Activated naive CD4-positive, alpha-beta T cell treated with anti-CD3 and anti-CD28 coated beads, Interleukin-2, amount 50 U/mL, for 16 hours (primary cell): ENCODE data around the gene REV1.

Experiments
- DNase-seq: peaks from one replicate; pipeline ENCODE4 v3.0.0-alpha.2; 2020

The REV1 gene

DNA sequence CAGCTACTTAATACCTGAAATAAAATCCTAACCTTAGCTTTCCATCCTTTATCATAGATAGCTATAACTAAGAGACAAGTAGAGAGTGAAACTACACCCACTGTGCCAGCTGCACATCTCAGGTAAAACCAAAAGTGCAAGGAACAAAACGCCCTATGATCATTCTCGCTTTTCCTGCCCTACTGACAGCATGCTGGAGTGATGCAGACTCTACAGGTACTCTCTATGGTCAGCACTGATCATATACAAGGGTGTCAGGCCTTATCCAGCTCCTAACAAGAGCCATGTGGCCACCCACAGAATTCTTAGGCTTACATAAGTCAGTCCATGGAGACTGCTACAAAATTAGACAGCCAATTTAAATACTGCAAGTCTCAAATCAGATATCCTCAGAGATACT is 45.6 kb downstream of the REV1 start:
- no peak for DNase-seq

DNA sequence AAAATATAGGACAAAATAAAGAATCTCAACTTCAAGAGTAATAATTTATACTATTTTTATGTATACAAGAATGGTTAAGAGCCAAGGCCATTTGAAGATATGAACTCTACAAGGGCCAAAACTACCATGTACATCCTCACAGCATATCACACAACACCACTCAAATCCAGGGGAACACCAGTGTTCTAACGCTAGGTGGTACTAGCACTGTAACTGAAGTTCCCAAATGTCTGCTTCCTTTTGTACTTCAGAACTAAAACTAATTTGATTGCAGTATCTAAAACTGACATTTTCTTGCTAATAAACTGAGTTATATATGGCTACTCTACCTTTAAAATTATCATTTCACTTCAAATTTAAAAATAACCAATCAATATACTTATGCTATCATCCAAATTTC is 47.0 kb downstream of the REV1 start:
- DNase-seq = no peak

DNA sequence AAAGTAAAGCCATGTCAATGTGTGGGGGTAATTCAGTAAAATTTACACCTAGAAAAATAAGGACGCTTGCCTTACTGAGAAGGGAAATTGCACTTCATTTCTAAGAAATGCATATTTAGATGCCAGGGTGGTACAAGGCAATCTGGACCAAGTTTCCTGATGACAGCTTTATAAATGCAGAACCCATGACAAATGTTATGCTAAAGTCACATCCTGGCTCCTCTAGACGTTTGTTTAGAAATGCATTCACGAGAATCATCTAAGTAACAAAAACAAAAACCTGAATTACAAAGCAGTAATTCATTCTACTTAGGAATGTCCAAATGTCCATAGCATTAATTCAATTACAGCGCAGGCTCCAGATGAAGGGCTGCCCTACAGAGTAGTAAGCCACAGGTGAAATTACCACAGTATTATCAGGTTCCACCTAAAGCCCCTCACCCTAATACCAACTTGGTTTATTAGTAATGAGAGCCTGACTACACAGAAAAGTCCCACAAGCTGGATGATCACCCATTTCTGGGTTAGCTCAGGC is 49.8 kb downstream of the REV1 start:
- DNase-seq = no peak

- DNase-seq = no peak
These were observed 52.9 kb downstream of the REV1 start for GRCh38 chr2:99436874-99437273.

DNA sequence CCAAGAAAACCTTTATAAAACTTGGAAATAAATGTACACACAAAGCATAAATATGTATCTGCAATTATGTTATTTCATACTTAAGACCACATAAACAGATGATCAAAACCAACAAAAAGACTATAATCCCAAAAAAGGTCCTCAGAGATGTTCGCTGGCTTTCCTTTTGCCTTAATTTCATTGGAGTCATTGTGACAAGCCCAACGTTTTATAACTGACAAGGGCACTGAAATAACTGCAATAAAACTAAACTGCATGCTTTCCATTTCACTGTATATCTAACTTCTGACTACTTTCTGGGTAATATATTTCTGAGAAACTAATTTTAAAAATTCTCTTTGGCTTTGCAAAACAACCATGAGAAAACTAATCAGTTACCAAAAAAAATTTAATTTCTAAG is 56.5 kb downstream of the REV1 start:
- no peak for DNase-seq

GRCh38 chr2:99431587-99432275 is 58.1 kb downstream of the REV1 start:
- no peak for DNase-seq

- DNase-seq = no peak
These were observed 59.1 kb downstream of the REV1 start for GRCh38 chr2:99430614-99431291.

DNA sequence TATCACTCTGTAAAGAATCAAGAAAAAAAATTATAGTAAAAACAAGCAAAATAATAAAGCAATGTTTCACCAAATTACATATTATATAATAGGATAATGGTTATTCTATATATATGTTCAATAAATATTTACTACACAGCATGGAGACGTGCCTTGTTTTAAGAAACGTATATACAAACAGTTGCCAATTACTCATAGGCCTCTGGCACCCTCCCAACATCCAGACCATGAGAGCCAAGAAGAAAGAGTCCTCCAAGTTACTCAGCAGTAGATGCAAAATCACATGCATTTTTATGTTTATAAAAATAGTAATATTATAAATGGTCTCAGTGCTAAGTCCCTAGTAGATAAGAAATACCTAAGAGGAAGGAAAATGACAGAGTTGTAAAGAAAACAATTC is 64.8 kb downstream of the REV1 start:
- no peak for DNase-seq

GRCh38 chr2:99424371-99424770 is 65.4 kb downstream of the REV1 start:
- DNase-seq = no peak

- no peak for DNase-seq
These were observed 67.2 kb downstream of the REV1 start for GRCh38 chr2:99422599-99422998.

DNA sequence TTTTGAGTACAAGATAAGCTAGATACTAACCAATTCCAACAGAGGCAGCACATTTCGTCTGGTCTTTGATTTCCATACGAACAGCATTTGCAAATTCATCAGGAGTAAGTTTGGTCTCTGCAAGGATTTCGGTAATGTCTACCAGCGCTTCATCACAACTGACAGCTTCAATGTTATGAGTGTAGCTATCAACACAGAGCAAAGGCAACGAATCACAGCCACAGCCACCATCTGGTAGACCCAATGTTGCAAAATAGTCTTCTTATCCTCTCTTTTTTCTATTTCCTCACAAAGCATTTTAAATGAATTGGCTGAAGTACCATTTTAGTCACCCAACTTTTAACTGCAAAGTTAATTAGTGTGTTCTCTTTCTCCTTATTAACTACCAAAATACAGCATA is 68.3 kb downstream of the REV1 start:
- DNase-seq = no peak

- no peak for DNase-seq
These were observed 69.0 kb downstream of the REV1 start for GRCh38 chr2:99420751-99421299.

- no peak for DNase-seq
These were observed 69.8 kb downstream of the REV1 start for GRCh38 chr2:99420031-99420430.

GRCh38 chr2:99417396-99417795 is 72.4 kb downstream of the REV1 start:
- DNase-seq = no peak

GRCh38 chr2:99414566-99414965 is 75.3 kb downstream of the REV1 start:
- no peak for DNase-seq

- no peak for DNase-seq
These were observed 79.5 kb downstream of the REV1 start for GRCh38 chr2:99410276-99410675.

DNA sequence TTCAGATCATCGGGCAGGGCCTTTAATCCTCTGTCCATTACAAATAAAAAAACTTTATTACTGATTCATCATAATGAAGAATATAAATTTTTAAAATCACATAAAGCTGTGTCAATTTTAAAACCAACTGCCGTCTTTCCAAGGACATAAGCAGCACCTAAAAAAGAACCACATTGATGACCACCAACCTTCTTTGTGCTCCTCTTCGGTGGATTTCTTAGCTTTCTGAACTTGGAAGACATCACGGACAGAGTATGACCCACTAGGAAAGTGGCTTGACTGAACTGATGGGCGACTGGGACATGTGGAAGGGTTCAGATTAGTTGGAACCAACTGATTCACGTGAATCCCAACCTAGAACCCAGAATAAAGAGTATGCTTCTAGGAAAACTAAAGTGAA is 83.7 kb downstream of the REV1 start:
- DNase-seq = no peak

GRCh38 chr2:99404797-99405669 is 84.8 kb downstream of the REV1 start:
- no peak for DNase-seq

DNA sequence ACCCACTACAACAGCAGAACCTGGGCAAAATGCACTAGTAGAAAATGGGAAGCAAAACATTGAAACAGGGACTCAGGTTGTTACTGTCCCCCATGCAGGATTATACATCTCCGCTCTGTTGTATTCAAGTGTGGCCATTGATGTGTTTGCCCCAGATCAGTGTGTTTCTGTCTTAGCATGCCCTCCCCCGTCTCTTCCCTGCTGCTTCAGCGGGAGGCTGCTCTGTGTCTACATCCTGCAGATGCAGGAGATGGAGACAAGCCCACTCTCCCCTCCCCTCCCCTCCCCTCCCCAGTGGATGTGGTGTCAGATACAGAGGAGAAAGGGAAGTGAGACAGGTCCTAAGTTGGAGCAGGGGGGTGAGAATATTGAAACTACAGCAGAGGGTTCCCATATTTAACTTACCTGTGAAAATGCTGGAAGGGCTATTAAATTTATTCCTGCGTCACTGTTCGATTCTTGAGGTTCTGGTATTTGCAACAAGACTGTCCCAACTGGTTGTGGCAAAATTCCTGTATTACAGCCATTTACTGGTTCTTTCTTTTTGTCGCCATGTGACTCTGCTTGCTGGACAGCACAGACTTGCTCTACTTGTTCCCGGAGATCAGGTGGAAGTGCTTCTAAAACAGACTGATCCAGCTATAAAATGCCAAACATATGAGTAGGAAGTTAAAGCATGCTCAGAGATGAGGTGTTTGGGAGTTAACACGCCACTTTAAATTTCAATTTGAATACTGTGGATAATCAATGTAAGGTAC is 85.6 kb downstream of the REV1 start:
- DNase-seq = no peak

- DNase-seq = no peak
These were observed 86.3 kb downstream of the REV1 start for GRCh38 chr2:99403524-99403923.

DNA sequence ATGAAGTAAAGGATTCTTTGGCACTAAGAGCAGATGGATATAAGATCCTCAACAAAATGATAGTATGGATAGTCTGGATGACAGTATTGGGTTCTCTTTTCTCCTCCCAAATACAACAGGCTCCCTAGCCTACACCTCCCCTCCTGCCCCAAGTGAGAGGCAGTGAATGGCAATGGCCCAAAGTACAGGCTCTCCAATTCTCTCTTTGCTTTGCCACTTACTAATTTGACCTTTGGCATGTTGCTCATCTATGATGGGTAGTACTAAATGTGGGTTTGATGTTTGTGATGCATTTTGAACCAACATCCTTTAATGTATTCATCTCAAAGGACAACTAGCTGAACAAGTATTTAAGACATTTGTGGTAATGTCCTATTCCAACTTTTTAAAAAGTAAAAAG is 86.7 kb downstream of the REV1 start:
- no peak for DNase-seq

DNA sequence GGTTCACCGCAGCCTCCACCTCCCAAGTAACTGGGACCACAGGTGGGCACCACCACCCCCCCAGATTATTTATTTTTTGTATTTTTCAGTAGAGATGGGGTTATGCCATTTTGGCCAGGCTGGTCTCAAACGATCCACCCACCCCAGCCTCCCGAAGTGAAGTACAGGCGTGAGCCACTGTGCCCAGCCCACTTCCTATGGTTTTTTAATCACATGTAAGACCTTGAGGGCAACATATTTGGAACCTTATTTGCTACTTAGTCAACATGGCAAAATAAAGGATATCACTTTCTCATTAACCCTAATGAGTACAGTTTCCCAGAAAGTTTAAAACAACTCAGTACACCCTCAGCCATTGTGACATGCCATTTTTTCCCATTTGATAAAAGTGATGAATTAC is 88.0 kb downstream of the REV1 start:
- DNase-seq = no peak

DNA sequence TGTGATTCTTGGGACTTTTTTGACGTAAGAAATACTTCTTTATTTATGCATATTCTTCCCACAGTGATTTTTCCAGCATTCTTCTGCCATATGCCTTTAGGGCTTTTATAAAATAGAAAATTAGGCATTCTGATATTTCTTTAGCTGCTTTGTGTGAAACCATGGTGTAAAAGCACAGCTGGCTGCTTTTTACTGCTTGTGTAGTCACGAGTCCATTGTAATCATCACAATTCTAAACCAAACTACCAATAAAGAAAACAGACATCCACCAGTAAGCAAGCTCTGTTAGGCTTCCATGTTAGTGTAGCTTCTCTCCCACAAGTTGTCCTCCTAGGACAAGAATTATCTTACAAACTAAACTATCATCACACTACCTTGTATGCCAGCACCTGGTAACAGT is 90.0 kb downstream of the REV1 start:
- no peak for DNase-seq
